ENCODE data around the gene TMEM187. TPM values are rescaled to one million over a fixed set of nuclear protein-coding genes. Genes with fewer than 3 reads are reported as not detected.

Gene TMEM187
- total RNA-seq, 1 donor from 2014 or later: 8.6 TPM

DNA sequence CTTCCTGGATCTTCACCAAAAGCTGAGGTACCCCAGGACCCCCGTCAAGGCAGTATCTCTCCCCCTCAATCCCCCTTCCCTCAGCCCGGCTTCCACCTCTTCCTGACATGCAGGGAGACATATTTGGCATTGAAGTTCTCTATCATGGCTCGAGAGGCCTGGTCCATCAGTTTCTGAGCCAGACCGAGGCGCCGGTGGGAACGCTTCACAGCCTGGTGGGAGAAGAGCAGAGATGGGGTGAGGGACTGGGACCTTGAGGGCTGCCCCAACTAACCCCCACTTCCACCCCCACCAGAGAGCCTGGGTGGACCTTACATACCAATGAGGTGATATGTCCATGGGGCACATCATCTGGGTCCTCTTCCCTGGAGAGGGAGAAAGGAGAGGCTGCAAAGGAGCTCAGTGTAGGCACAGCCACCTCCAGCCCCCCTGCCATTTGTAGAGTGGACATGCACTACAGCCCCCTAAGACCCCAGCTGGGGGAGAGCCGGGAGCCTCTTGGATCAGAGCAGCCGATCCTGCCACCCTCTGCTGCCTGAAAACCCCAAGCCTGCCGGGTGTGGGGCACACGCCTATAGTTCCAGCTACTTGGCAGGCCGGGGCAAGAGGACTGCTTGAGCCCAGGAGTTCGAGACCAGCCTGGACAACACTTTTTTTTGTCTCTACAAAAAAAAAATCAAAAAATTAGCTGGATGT lies 40.2 kb upstream of the TMEM187 start:
- intact Hi-C loops (cut with DNase I): no loop called here
- no peaks in the 10 kb centered on the region for H3K9me3 ChIP-seq
- no peaks in the 10 kb centered on the region for H3K36me3 ChIP-seq
- TF ChIP-seq POLR2AphosphoS5 (IDR thresholded peaks at IDR 0.05; ENCODE audit: insufficient read depth in 1 of 2, low read depth in 1 of 2) (no peak), POLR2A (IDR thresholded peaks at IDR 0.05) (no peak)
- TF ChIP-seq, protein P1, sequence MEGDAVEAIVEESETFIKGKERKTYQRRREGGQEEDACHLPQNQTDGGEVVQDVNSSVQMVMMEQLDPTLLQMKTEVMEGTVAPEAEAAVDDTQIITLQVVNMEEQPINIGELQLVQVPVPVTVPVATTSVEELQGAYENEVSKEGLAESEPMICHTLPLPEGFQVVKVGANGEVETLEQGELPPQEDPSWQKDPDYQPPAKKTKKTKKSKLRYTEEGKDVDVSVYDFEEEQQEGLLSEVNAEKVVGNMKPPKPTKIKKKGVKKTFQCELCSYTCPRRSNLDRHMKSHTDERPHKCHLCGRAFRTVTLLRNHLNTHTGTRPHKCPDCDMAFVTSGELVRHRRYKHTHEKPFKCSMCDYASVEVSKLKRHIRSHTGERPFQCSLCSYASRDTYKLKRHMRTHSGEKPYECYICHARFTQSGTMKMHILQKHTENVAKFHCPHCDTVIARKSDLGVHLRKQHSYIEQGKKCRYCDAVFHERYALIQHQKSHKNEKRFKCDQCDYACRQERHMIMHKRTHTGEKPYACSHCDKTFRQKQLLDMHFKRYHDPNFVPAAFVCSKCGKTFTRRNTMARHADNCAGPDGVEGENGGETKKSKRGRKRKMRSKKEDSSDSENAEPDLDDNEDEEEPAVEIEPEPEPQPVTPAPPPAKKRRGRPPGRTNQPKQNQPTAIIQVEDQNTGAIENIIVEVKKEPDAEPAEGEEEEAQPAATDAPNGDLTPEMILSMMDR (IDR thresholded peaks at IDR 0.05): no peak
- H3K27ac ChIP-seq: no peak overlapping the region
- no peak for DNase-seq (ENCODE audit: extremely low spot score in 2 of 2)
- no peaks in the 10 kb centered on the region for H3K27me3 ChIP-seq
- H3K4me1 ChIP-seq: peaks cover 30% of the 10 kb centered on the region
- no peak overlapping the region for H3K4me3 ChIP-seq

DNA sequence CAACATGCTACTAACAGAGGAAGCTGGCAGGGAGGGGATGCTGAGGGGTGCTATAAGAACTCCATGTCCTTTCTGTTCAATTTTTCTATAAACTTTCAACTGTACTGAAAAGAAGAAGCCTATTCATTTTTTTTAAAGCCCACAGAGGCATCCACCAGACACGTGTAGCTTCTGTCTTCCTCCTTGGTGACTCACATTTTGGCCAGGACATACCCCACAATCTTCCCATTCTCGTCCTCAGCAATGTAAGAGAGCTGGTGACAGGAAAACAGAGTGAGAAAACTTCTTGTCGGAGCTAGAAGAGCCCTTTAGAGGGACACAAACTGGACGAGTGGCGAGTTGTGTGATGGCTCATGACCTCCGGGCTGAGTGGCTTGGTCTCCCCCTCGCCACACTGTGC lies 38.8 kb upstream of the TMEM187 start:
- no peak overlapping the region for H3K27ac ChIP-seq
- no peaks in the 10 kb centered on the region for H3K27me3 ChIP-seq
- intact Hi-C loops (cut with DNase I): no loop called here
- no peaks in the 10 kb centered on the region for H3K9me3 ChIP-seq
- DNase-seq (ENCODE audit: extremely low spot score in 2 of 2): no peak
- TF ChIP-seq POLR2A (IDR thresholded peaks at IDR 0.05) (no peak), POLR2AphosphoS5 (IDR thresholded peaks at IDR 0.05; ENCODE audit: insufficient read depth in 1 of 2, low read depth in 1 of 2) (no peak)
- TF ChIP-seq, protein P1 (IDR thresholded peaks at IDR 0.05): no peak
- H3K4me1 ChIP-seq: peaks cover 22% of the 10 kb centered on the region
- H3K4me3 ChIP-seq: peak overlapping the region; percentile 64
- H3K36me3 ChIP-seq: no peaks in the 10 kb centered on the region

DNA sequence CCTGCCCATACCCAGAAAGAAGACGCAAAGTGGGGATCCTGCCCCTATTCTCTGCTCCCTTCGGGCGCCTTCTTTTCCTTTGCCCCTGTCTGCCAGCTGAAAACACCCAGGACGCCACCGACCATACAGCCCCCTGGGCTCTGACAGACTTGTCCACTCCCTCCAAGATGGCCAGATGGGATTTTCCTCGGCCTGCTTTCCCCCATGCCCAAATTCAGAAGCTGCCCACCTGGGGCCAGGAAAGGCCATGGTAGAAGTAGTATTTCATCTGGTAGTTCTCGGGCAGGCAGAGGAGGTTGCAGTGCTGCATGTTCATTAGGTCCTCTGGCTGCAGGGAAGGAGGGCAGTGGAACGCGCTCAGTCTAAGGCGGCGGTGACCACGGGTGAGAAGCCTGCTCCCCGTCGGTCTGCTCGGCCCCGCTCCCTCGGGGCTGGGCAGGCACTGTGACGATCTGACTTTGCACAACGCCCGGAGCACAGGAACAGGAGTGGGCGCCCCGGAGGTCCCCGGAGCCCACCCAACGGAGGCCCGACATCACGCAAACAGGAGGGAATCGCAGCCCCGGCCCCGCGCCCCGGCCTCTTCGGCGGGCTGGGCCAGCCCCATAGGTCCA lies 38.3 kb upstream of the TMEM187 start:
- H3K4me1 ChIP-seq: peaks cover 17% of the 10 kb centered on the region
- H3K27ac ChIP-seq: peak overlapping the region; percentile 17
- TF ChIP-seq, protein P1 (IDR thresholded peaks at IDR 0.05): no peak
- TF ChIP-seq POLR2A (IDR thresholded peaks at IDR 0.05) (no peak), POLR2AphosphoS5 (IDR thresholded peaks at IDR 0.05; ENCODE audit: insufficient read depth in 1 of 2, low read depth in 1 of 2) (no peak)
- H3K9me3 ChIP-seq: no peaks in the 10 kb centered on the region
- DNase-seq (ENCODE audit: extremely low spot score in 2 of 2): no peak
- no peaks in the 10 kb centered on the region for H3K27me3 ChIP-seq
- no peaks in the 10 kb centered on the region for H3K36me3 ChIP-seq
- H3K4me3 ChIP-seq: peak overlapping the region; percentile 64
- intact Hi-C loops (cut with DNase I): no loop called here

DNA sequence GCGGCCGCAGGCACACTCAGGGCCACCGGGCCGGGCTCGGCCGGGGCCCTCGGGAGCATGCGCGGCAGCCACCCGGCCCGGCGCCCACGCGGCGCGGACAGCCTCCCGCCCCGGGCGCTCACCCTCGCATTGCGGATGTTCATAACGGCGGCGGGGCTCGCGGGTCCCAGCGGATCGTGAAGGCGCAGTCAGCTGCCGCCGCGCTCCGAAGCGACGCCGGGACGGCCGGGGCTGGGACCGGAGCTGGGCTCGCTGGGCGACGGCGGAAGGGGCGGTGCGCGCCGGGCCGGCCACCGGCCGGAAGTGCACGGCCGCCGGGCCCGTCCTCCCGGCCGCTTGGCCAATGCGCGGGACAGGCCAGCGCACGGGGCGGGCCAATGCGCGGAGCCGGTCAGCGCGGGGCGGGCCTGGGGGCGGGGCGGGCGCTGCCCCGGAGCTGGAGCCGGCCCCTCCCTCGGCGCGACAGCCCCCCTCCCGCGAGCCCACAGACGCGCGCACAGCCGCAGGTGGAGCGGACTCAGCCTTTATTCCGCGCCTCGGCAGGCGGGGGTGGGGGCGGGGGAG lies 37.7 kb upstream of the TMEM187 start, which contains the start of gene NAA10:
TSS of gene NAA10 (minus strand) at position 276 of the 564 bp plus-strand sequence. CDS start at position 143, 133 bp downstream.
- no peaks in the 10 kb centered on the region for H3K9me3 ChIP-seq
- no peak for TF ChIP-seq POLR2A (IDR thresholded peaks at IDR 0.05)
- TF ChIP-seq, protein P1 (IDR thresholded peaks at IDR 0.05): no peak
- no peak for TF ChIP-seq POLR2AphosphoS5 (IDR thresholded peaks at IDR 0.05; ENCODE audit: insufficient read depth in 1 of 2, low read depth in 1 of 2)
- peak within 1 kb of the TSS; percentile 48 for H3K27ac ChIP-seq
- DNase-seq (ENCODE audit: extremely low spot score in 2 of 2): no peak
- H3K4me1 ChIP-seq: peaks cover 15% of the 10 kb centered on the region
- intact Hi-C loops (cut with DNase I): no loop called here
- peak within 1 kb of the TSS; percentile 64 for H3K4me3 ChIP-seq
- no peaks in the 10 kb centered on the region for H3K36me3 ChIP-seq
- H3K27me3 ChIP-seq: no peaks in the 10 kb centered on the region
